Prostate gland (tissue), 2 donors: ENCODE results near the gene ASCL2. TPM values are rescaled to one million over a fixed set of nuclear protein-coding genes. Genes with fewer than 3 reads are reported as not detected.
A peak's percentile ranks its signal among the peaks of the same experiment; 100 is the strongest.

Experiments
- DNase-seq: peaks from one replicate; pipeline ENCODE4 v3.0.0-alpha.2; 2019; ENCODE audit warnings: low spot score
- H3K27ac ChIP-seq, 2 donors: fragments of 200-600 bp; sonication (generic); 2 replicates each; pipeline ENCODE4 v1.5.1; 2017 to 2019
- H3K27me3 ChIP-seq: fragments of 200-600 bp; sonication (generic); replicated peaks from 2 replicates; pipeline ENCODE4 v1.5.1; 2019; ENCODE audit not compliant: insufficient read depth
- H3K36me3 ChIP-seq, 2 donors: fragments of 200-600 bp; sonication (generic); 1 replicate in 1 of 2; 2 replicates in 1 of 2; pipeline versions ENCODE4 v1.5.1 to v1.8.1; 2017 to 2019
- H3K4me1 ChIP-seq: fragments of 200-600 bp; sonication (generic); replicated peaks from 2 replicates; pipeline ENCODE4 v1.5.1; 2019
- H3K4me3 ChIP-seq, 2 donors: fragments of 200-600 bp; sonication (generic); 2 replicates each; pipeline ENCODE4 v1.5.1; 2017 to 2019
- H3K9me3 ChIP-seq: fragments of 200-600 bp; sonication (generic); 2 replicates; pipeline ENCODE4 v1.5.1; 2017
- CTCF ChIP-seq, 4 experiments: fragments of 200-600 bp in 2 of 4; fragments of 450-650 bp in 2 of 4; sonication (generic) in 2 of 4; IDR thresholded peaks; 1 replicate in 3 of 4; 2 replicates in 1 of 4; pipeline ENCODE4 v1.5.1; 2016 to 2019; ENCODE audit warnings: antibody characterized with exemption in 4 of 4, mild to moderate bottlenecking in 2 of 4, moderate library complexity in 2 of 4
- POLR2A ChIP-seq: fragments of 450-650 bp; IDR thresholded peaks from one replicate; pipeline ENCODE4 v1.6.1; 2016; ENCODE audit warnings: antibody characterized with exemption, mild to moderate bottlenecking
- POLR2AphosphoS5 ChIP-seq: sonication (generic); formaldehyde crosslinking; IDR thresholded peaks from one replicate; pipeline ENCODE4 v1.6.1; 2017; ENCODE audit warnings: antibody characterized with exemption
- WGBS: methylation state at CpG from one replicate; pipeline ENCODE4 v1.1.5; 2018; 5-methylcytosine and 5-hydroxymethylcytosine counted together
- intact Hi-C: fragments of 100-400 bp; cut with DNase I; formaldehyde crosslinking; loops from one replicate; pipeline ENCODE4 v1.14.2; 2022
- total RNA-seq, 2 donors: library from RNA; depleted of rRNA; stranded (reverse); fragments of >200 nt; gene quantifications; one replicate each; pipeline ENCODE4 v1.1.0, GENCODE V29; 2016

The ASCL2 gene
- total RNA-seq, 2 donors from 2014 or later: 3.9 to 7.9 TPM

GRCh38 chr11:2259897-2260451 lies 10.4 kb downstream of the ASCL2 start:
- no peak overlapping the region for H3K4me3 ChIP-seq
- 77% methylated on average over 10 of the region's 12 CpGs for WGBS
- no peaks in the 10 kb centered on the region for H3K36me3 ChIP-seq
- TF ChIP-seq POLR2A (no peak), CTCF (IDR thresholded peaks at IDR 0.05) (no peak), POLR2AphosphoS5 (no peak)
- intact Hi-C loops: no loop called here
- no peak overlapping the region for H3K27ac ChIP-seq
- H3K9me3 ChIP-seq: no peaks in the 10 kb centered on the region
- DNase-seq: peak; percentile 3
- peaks cover 18% of the 10 kb centered on the region for H3K4me1 ChIP-seq
- H3K27me3 ChIP-seq: no peaks in the 10 kb centered on the region

DNA sequence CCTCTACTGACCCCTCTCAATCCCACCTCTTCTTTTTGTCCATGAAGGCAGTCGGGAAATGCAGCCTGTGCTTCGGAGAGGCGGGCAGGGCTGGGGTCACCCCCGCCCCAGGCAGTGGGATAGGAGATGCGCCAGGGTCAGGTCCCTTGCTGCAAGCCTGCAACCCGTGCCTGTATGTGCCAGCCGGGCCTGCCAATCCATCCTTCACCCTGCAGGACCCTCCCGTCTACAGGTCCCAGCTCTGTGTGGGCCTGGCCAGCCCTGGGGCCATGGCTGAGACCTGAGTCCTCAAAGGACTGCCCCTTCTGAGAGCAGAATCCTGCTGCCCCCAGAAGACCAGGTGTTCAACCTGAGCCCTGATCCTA lies 10.9 kb downstream of the ASCL2 start:
- H3K27ac ChIP-seq: no peak overlapping the region

GRCh38 chr11:2258501-2259465 lies 11.6 kb downstream of the ASCL2 start:
- H3K36me3 ChIP-seq: no peaks in the 10 kb centered on the region
- intact Hi-C loops: no loop called here
- WGBS: 95% methylated on average over 29 of the region's 29 CpGs
- no peaks in the 10 kb centered on the region for H3K9me3 ChIP-seq
- no peak overlapping the region for H3K4me3 ChIP-seq
- no peak overlapping the region for H3K27ac ChIP-seq
- H3K4me1 ChIP-seq: peaks cover 18% of the 10 kb centered on the region
- H3K27me3 ChIP-seq: no peaks in the 10 kb centered on the region
- TF ChIP-seq POLR2A (no peak), POLR2AphosphoS5 (no peak), CTCF (IDR thresholded peaks at IDR 0.05) (no peak)
- DNase-seq: peak; percentile 3

More for the DNA sequence above, 10.9 kb downstream of the ASCL2 start:
- peaks cover 18% of the 10 kb centered on the region for H3K4me1 ChIP-seq
- no peak overlapping the region for H3K4me3 ChIP-seq
- 93% methylated on average over 8 of the region's 8 CpGs for WGBS
- no peaks in the 10 kb centered on the region for H3K27me3 ChIP-seq
- intact Hi-C loops: no loop called here
- peak; percentile 2 for DNase-seq
- no peak for TF ChIP-seq POLR2A
- TF ChIP-seq CTCF (IDR thresholded peaks at IDR 0.05): no peak
- TF ChIP-seq POLR2AphosphoS5: no peak
- H3K36me3 ChIP-seq: no peaks in the 10 kb centered on the region
- H3K9me3 ChIP-seq: no peaks in the 10 kb centered on the region

- H3K9me3 ChIP-seq: no peaks in the 10 kb centered on the region
- intact Hi-C loops: no loop called here
- no peak overlapping the region for H3K4me3 ChIP-seq
- TF ChIP-seq POLR2AphosphoS5 (peak; percentile 44), POLR2A (no peak), CTCF (IDR thresholded peaks at IDR 0.05) (peak in 1 of 4 experiments; percentile 8)
- peaks cover 18% of the 10 kb centered on the region for H3K4me1 ChIP-seq
- 43% methylated on average over 30 of the region's 31 CpGs for WGBS
- DNase-seq: peak; percentile 85
- no peaks in the 10 kb centered on the region for H3K27me3 ChIP-seq
- H3K27ac ChIP-seq: peak overlapping the region; percentile 84 to 93
- H3K36me3 ChIP-seq: no peaks in the 10 kb centered on the region
These were observed 13.3 kb downstream of the ASCL2 start for GRCh38 chr11:2256951-2257700.
